H1 (cell line): ENCODE results near the gene TMUB1. TPM values are rescaled to one million over a fixed set of nuclear protein-coding genes. Genes with fewer than 3 reads are reported as not detected.

Experiments
- CHD7 ChIP-seq: fragments of 300-600 bp; sonication (generic); IDR thresholded peaks from 2 replicates; pipeline ENCODE4 v1.7.1; 2012; ENCODE audit warnings: low read length, moderate library complexity, mild to moderate bottlenecking, inconsistent platforms; ENCODE audit not compliant: insufficient replicate concordance
- NANOG ChIP-seq: IDR thresholded peaks from 2 replicates; pipeline ENCODE4 v1.6.1; 2011; ENCODE audit warnings: low read length, low read depth, mild to moderate bottlenecking, inconsistent platforms; ENCODE audit not compliant: insufficient read depth, poor library complexity, severe bottlenecking
- RBBP5 ChIP-seq: IDR thresholded peaks from 2 replicates; pipeline ENCODE4 v1.7.1; 2012; ENCODE audit warnings: low read depth, mild to moderate bottlenecking, inconsistent platforms, low read length, moderate library complexity, borderline replicate concordance
- TCF12 ChIP-seq: IDR thresholded peaks from 2 replicates; pipeline ENCODE4 v1.6.1; 2011; ENCODE audit warnings: low read depth, mild to moderate bottlenecking, low read length
- TEAD4 ChIP-seq: IDR thresholded peaks from 2 replicates; pipeline ENCODE4 v1.6.1; 2012; ENCODE audit warnings: low read depth, low read length, inconsistent platforms, mixed read lengths
- USF2 ChIP-seq: IDR thresholded peaks from 2 replicates; pipeline ENCODE4 v1.6.1; 2011; ENCODE audit warnings: low read length, improper control_type of control experiment
- ZNF274 ChIP-seq: IDR thresholded peaks from 2 replicates; pipeline ENCODE4 v1.7.0; 2012; ENCODE audit warnings: low read length, borderline replicate concordance; ENCODE audit errors: extremely low read depth
- polyA plus RNA-seq, 7 experiments: library from polyadenylated mRNA; depleted of rRNA in 3 of 7; stranded (reverse) in 5 of 7; unstranded in 2 of 7; fragments of >200 nt in 5 of 7; fragments of 200-250 nt in 2 of 7; gene quantifications; 1 replicate in 5 of 7; 2 replicates in 1 of 7; 4 replicates in 1 of 7; pipeline versions ENCODE4 v1.2.1 to v1.2.3, GENCODE V29; 2011 to 2013; ENCODE audit warnings: missing spikeins in 2 of 7, mixed read lengths in 2 of 7
- total RNA-seq: library from RNA; stranded (reverse); fragmentation: NEBNext Ultra II Directional; extraction: Animal tissue kit (Norgen Biotek cat#: 25700); gene quantifications from 2 replicates; pipeline ENCODE4 v1.2.1, GENCODE V29; 2021

Gene TMUB1
- total and polyA plus RNA-seq, 2 of the 8 experiments (the other 6 are each of a cell fraction or from before 2014, with no cell fraction given) = 41.4 to 56.2 TPM

GRCh38 chr7:151062399-151063211, 20.7 kb downstream of the TMUB1 start (continued):
- TF ChIP-seq NANOG (peak; percentile 43), USF2 (peak; percentile 99), TEAD4 (no peak), RBBP5 (peak; percentile 46; the same call in 1 of the 2 replicates), TCF12 (peak; percentile 61; the same call in 1 of the 2 replicates), CHD7 (no peak), ZNF274 (no peak)
